GM21528 (cell line): ENCODE measurements around the gene TRAF1.

Source experiments
- ATAC-seq: cut with Tn5 transposase; IDR thresholded peaks from one replicate; pipeline ENCODE4 v1.9.1; 2021; ENCODE audit warnings: mild to moderate bottlenecking, moderate library complexity; ENCODE audit not compliant: unreplicated experiment, low FRiP score

Gene TRAF1

DNA sequence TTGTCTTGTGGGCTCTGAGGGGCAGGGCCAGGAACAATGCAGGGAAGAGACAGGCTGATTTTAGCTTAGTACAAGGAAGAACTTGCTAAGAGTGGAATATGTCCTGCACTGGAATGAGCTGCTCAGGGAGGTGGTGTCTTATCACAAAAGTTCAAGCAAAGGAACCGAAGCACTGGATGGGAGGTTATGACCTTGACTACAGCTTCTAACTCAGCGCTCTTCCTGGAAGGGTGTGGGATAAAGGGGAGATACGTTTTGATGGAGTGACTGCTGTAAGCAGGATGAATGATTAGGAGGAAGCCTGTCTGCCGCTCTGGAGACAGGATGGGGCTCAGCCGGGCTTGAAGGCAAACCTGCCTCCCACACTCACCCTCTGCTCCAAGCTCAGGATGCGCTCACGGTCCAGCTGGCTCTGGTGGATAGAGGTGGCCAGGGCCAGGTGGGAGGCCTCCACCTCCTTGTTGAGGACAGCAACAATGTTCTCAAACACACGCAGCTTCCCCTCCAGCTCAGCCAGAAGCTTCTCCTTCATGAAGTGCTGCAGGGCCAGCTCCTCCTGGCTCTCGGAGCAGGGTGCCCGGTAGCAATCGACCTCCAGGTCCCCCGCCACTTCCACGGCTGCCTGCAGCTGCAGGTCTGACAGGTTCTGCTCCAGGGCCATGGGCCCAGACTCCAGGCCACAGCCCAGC, 13.5 kb downstream of the TRAF1 start:
- no peak for ATAC-seq

DNA sequence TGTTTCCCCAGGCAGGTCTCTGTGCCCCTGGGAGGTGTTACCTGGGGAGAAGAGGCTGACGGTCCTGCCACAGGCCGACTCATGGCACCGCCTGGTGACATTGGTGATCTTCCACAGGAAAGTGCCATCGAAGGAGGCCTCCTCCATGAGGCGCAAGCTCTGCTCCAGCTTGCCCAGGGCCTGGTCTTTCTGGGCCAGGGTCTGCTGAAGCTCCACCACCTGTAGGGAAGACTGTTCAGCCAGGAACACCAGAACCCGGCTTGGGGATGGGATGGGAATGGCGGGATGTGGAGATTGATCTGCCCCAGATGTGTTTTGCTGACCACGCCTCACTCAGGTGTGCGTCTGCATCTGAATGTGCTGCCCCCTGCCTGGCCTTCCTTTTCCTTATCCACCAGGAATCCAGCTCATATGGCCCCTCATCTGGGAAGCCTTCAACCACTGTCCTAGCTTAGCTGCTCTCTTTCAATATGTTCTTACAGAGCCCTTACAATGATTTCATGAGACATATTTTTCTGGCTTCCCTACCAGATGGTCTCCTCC, 15.2 kb downstream of the TRAF1 start:
- no peak for ATAC-seq

DNA sequence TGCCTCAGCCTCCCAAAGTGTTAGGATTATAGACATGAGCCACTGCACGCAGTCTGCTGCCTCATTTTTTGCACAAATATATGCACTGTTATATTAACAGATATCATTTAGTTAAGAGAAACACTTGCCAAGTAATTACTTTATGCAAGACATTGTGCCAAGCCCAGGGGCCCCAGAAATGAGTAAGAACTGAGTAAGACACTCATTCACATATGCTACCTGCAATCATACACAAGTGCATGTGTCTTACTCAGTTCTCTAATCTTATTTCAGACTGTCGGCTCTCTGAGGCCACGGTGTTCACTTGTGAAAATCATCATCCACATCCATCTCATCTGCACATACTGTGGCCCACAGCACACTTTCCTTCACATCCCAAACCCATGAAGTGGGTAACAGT, 16.0 kb downstream of the TRAF1 start:
- no peak for ATAC-seq

DNA sequence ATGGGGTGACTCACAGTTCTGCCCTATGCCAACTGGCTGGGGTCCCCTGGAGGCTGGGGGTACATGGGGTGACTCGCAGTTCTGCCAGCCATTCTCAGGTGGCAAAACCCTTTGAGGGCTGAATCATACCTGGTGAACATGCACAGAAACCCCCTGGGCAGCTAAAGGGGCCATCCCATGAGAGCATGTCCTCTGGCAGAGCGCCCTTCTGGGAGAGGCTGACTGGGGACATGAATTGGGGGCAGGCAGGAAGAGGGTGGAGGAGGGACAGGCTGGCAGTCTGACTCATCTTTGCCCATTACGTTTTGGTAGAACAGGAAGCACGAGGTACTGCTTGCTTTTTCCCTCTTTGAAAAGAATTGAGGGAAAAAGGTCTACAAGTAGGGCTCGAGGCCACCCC, 16.7 kb downstream of the TRAF1 start:
- no peak for ATAC-seq

DNA sequence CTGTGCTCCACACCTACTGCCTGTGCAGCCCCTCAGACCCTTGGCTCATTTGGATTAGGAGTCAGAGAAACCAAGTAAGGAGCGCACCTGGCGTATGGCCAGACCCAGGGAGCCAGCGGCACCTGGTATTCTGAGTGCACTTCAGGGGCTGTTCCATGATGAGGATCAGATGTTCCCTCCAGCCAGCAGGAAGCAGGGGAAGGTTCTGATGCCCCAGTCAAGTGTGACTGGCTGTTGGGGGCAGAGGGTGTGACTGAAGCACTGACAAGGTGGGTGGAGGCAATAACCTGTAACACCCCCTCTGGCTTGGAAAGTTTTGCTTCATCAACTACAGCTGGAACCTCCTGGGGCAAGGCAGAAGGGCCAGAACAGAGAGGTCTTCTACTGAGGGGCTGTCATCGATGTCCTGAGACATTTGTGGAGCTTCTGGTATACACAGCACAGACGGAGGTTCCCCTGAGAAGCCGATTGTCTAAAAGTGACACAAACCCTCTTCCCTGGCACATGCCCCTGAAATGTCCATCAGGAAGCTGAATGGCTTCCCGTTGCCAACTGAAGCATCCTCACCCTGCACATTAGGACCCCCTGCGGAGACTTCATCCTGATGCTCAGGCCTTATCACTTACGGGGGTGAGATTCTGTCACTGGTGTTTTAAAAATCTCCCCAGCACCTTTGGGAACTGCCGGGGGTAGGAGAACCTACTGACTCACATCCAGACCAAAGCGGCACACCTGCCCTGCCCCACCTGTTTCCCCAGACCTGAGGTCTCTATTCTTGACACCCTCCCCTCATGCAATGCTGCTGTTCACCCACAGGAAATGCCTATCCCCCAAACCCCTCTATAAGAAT, 21.1 kb downstream of the TRAF1 start:
- no peak for ATAC-seq

DNA sequence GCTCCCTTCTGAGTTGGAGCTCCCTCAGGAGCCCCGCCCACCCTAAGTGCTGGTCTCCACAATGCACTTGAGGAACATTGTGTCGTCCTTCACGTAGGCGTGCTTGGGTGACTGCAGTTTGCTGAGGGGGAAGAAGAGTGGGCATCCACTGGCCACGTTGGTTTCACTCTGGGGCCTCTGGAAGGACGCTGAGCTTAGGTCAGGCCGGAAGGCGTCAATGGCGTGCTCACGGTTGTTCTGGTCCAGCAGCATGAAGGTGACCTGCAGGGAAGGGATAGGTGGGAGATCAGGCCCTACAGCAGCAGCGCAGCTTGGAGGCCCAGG, 21.7 kb downstream of the TRAF1 start:
- ATAC-seq, result no peak

DNA sequence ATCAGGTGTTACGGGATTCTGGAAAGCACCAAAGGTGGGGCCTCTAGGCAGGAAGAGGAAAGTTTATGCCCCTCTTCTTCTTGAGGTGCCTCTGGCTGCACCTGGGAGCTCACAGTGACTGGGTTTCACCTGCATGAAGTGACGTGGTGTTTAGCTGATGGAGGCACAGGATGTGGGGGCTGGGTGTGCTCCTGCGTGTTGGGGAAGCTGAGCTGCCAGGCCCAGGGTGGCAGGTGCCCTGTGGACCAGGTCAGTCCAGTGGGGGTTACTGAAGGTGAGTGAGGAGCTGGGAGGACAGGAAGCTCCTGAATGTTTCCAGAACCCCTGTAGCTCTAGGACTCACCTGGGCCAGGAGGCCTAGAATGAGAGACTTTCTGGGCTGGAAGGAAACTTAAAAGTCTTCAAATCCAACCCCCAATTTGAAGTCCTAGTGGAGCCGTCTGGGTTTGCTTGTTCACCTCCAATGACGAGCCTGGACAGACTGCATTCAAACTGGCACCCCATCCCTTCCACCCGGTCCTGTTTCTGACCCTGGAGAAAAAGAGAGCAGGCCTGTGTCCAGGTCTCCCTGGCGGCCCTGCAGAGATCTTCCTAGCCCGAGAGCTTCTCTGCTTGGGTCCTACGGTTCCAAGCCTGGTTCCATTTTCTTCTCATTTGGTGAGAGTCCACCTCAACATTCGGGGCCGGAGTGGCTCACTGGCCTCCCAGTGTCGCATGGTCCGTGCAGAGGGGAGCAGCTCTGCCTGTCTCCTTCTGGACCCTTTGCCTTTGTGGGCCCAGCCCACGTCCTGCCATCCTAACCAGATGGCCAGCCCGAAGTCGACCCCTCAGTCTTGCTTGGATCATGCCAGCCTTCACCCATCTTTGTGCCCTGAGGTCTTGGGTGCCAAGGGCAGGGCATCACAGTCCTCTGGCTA, 22.3 kb downstream of the TRAF1 start:
- ATAC-seq, result no peak

DNA sequence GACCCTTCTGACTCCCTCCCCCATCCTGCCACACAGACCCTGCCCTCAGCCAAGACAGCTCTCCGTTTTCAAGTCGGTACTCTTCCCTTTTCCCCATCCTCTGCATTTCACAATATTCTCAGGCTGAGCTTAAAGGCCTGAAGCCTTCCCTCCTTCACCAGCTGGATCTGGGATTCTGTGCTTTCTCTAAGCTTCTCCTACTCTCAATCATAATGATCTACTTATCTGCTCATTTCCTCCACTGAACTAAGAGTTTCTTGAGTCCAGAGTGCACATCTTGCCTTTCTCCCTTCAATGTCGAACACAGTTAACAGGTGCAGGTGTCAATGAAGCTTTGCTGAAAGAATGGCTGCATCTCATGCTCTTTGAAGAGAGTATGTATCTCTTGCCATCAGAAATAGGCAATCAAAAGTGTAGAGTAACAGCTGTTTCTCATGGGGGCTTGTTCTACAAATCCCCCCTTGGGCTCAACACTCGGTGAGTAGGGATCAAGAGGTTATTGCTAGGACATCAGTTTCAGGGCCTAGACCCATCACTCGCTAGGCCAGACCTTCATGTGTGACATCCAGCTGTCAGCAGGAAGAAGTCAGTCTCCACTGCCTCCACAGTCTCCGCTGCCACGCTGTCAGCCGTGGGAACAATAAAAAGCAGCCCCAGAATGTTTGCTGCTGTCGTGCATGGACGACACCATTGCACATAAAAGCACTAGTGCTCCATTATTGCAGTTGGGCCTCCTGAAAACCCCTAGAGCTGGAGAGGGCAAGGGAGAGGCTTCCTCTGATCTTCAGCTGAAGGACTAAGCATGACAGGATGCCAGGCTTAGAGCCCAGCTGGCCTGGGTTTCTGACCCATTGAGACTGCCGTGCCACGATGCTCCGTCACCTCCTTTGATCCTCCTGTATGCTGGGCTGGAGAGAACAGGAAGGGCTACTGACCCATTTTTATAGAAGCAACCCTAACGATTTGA, 23.7 kb downstream of the TRAF1 start:
- no peak for ATAC-seq

DNA sequence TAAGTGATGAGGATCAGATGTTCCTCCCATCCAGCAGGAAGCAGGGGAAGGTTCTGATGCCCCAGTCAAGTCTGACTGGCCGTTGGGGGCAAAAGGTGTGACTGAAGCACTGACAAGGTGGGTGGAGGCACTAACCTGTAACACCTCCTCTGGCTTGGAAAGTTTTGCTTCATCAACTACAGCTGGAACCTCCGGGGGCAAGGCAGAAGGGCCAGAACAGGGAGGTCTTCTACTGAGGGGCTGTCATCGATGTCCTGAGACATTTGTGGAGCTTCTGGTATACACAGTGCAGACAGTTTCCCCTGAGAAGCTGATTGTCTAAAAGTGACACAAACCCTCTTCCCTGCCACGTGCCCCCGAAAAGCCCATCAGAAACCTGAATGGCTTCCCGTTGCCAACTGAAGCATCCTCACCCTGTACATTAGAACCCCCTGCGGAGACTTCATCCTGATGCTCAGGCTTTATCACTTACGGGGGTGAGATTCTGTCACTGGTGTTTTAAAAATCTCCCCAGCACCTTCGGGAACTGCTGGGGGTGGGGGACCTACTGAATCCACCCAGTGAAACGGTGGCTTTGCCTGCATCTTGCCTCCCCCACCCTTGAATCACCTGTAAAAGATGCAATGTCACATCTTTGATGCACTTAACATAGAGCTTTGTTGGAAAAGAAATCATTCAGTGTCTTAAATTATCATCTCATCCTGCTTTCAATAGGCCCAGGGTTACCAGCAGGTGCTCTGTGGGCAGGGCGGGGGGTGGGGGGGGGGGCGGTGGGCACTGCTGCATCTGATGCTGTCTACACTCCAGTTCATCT, 24.6 kb downstream of the TRAF1 start:
- ATAC-seq, result no peak

DNA sequence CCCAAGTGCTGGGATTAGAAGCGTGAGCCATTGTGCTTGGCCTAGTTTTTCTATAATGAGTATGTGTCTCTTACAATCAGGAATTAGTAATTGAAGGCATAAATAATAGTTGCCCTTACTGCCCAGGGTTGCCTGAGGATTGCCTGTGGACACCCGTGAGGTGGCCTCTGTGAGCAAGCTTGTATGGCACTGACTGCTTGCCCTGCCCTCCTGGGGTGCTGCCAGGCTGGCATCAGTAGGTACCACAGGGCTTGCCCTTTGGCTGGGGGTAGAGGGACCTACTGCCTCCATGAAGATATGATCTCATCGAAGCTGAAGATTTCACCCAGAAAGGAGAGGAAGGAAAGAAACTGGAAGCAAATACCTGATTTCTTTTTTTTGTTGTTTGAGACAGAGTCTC, 25.8 kb downstream of the TRAF1 start:
- no peak for ATAC-seq

DNA sequence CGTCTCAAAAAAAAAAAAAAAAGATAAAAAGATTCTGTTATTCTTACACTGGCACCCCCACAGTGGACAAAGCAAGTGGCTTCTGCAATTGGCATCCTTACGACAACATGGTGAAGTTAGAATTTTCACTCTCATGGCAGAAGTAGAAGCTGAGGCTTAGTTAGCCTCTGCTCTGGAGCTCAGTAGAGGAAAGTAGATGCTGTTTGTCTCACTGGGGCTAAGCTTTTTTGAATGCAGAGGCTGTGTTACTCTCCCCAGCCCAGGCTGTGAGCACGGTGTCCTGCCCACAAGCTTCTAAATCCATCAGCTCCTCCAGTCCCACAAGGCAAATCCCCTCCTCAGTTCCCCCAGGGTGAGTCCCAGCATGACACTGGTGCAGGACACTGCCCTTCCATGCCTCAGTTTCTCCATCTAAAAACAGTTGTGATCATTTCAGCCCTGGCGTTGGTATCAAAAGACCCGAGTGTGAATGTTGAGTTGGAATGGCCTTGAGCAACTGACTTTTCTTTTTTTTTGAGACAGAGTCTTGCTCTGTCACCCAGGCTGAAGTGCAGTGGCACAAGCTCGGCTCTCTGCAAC, 27.0 kb downstream of the TRAF1 start:
- no peak for ATAC-seq

DNA sequence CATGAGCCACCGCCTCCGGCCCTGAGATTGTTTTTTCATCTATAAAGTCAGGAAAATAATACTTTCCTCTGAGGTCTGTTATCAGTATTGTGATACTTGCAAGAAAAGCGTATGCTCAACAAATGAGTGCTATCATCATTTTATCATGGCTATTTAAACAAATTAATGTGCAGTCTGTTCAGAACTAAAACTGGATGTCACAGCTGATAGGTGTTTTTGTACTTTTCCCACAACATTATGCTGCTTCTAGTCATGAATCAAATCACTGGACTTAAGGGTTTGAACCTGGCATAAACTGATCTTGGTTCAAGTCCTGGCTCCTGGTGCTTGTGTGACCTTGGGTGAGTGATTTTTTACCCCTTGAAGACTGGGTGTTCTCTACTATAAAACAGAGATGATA, 28.2 kb downstream of the TRAF1 start:
- ATAC-seq, result no peak

DNA sequence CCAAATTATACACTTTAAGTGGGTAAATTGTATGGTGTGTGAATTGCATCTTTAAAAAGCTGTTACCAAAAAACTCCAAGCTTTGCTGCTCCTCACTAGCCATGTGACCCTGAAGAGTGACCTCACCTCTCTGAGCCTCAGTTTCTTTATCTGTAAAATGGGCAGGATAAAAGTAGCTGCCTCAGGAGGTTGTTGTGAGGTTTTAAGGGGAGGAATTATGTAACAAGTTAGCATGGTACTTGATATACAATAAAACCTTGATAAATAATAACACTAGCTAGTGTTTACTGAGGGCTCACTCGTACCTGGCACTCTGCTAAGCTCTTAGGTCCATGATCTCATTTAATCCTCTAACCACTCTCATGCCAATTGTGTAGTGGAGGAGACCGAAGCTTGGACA, 30.6 kb downstream of the TRAF1 start:
- no peak for ATAC-seq

DNA sequence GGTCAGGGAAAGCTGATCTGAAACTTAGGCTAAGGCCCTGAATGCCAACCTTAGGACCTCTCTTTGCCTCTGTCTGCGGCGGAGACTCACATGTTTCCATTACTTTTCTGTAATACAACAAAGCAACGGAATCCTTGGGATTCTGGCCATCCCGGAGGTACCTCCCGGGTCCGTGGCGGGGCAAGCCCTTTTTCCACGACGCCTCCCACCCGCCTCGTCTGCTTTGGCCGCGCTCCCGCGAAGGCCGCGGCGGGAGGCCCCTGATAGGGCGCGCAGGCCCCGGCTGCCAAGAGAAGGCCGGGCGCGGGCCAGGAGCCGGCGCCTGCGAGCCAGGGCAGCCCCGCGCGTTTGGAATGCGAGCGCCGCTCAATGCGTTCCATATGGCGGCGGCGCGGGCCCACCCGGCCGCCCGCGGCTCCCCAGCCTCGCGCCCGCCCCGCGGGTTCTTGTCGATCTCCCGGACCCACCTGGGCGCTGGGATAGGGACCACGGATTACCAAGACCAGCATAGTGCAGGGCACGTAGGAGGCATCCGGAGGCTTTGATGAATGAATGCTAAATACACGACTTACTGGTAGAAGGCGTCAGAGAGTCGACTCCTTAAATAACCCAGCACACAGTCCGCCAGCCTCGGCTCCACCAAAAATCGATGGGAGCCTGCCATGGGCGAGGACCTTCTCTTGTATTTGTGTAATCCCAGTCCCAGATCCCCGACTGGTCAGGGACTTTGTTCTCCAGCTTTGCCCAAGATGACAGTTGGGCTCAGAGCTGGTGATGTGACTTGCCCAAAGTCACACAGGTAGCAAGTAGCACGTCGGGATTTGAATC, 32.1 kb downstream of the TRAF1 start:
- ATAC-seq, result no peak

DNA sequence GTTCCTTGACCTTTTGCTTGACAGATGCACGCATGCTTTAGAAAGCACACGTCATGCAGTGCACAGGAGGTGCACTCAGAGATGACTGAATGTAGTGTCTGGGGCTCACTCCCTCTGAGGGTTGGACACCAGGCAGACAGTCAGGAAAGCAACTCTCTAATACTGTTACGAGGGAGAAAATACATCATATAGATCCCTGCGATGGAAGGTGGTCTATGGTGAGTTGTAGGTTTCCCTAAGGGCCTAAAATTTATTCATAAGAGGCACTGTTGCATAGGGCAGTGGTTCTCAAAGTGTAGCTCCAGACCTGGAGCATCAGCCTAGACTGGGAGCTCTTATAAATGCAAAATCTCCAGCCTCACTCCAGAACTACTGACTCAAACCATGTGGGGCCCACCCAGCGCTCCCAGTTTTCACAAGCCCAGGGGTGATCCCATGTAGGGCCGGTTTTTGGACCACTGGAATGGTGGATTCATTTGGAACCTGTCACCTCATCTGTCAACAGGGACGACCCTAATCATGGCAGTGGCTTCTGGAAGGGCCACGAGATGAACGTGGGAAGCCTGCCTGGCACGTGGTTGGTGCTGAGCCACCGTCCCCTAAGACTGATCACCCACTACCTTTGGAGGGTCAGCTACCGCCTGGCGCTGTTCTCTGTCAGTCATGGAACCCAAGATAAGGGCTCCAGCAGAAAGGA, 32.8 kb downstream of the TRAF1 start:
- no peak for ATAC-seq

DNA sequence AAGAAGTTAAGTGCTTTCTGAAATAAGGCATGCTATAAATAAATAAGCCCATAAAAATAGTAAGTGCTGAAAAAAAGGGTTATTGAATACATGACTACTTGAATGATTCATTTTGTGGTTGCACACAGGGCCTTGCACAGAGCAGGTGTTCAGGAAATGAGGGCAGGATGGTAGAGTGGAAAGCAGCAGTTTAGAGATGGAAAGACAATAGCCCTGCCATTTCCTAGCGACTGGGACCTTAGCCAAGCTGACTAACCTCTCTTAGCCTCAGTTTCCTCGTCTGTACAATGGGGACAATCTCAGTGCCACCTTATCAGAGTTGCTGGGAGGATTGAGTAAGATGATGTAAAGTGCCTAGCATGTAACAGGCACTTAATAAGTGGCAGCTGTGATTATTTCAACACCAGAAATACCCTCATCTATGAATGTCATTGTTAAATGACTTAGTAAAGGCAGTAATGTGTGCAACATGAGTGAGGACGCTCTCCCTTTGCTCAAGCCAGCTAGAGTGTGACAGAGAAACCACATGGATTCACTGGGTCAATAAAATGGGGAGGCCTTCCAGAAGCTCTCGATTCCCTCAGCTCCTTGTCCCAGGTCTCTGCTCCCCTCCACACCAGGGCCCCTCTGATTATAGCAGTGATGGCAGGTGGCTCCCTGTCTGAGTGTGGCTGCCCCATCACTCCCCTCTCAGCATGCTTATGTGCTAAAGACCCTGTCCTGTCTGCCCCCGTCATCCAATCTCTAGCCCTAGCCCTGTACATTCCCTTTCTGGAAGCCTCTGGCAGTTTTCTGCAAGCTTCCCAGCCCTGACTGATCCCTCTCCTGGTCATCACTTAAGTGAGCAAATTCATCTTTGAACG, 33.6 kb downstream of the TRAF1 start:
- ATAC-seq, result peak; percentile 78
